Measurements from ENCODE around the gene LRRC4. TPM values are rescaled to one million over a fixed set of nuclear protein-coding genes. Genes with fewer than 3 reads are reported as not detected.

LRRC4 gene
- total RNA-seq, 2 experiments from 2014 or later = not detected

DNA sequence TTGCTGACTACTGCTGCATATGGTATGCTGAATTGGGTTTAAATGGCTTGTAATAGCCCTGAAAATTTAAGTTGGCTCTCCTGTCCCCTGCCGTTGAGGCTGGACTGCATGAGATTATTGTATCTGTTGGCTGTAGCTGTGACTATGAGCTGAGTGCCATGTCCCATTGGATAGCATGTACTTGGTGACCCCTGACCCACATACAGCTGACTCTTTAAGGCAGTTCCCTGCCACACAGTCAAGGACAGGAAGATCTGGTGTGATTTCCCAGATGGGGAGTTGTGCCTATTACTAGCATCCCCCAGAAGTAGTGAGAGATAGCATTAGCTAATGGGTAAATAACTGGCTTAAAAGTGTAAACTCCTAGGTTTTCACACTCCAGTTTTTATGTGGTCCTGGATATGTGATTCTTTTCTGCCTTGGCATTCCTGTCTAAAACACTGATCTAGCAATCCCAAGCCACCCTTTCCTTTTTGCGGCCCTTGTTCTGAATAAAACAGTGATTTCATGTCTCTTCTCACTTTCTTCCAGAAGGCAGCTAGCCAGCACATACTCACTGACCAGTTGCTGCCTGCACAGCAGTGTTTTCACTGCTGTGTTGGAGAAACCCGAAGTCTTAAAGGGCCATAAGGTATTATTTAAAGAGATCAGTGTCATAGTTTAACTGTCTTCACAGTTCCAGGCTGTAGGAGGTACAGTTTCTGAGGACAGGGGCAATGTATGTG, 35.9 kb downstream of the LRRC4 start:
- no peak for DNase-seq
- H3K27me3 Mint-ChIP-seq = no peaks in the 10 kb centered on the region
- H3K36me3 Mint-ChIP-seq (ENCODE audit: low read depth) = peaks cover 17% of the 10 kb centered on the region
- H3K4me1 Mint-ChIP-seq = no peaks in the 10 kb centered on the region
- H3K27ac Mint-ChIP-seq = no peak overlapping the region
- ChIA-PET POLR2A (no interaction called here), CTCF (interaction anchor here (0.6 to 0.8 kb wide), 2 partner anchors 46 to 138 kb away, joined by 3 read pairs; no protein-coding TSS in a partner anchor)
- no peaks in the 10 kb centered on the region for H3K9me3 Mint-ChIP-seq
- H3K4me3 Mint-ChIP-seq = no peak overlapping the region

- no peak for DNase-seq
- ChIA-PET POLR2A (no interaction called here), CTCF (no interaction called here)
- Mint-ChIP-seq H3K27ac (no peak overlapping the region), H3K36me3 (ENCODE audit: low read depth) (peaks cover 17% of the 10 kb centered on the region), H3K27me3 (no peaks in the 10 kb centered on the region), H3K4me3 (no peak overlapping the region), H3K9me3 (no peaks in the 10 kb centered on the region), H3K4me1 (no peaks in the 10 kb centered on the region)
Measured at GRCh38 chr7:127993987-127994386, 37.2 kb downstream of the LRRC4 start.

- ChIA-PET CTCF (interaction anchor here (1.1 kb wide), 1 partner anchor 13 kb away, joined by 4 read pairs; no protein-coding TSS in a partner anchor), POLR2A (no interaction called here)
- Mint-ChIP-seq H3K27ac (no peak overlapping the region), H3K36me3 (ENCODE audit: low read depth) (peaks cover 17% of the 10 kb centered on the region), H3K4me1 (no peaks in the 10 kb centered on the region), H3K4me3 (no peak overlapping the region), H3K9me3 (no peaks in the 10 kb centered on the region), H3K27me3 (no peaks in the 10 kb centered on the region)
- DNase-seq = no peak
Measured at GRCh38 chr7:127993317-127993716, 37.9 kb downstream of the LRRC4 start.

DNA sequence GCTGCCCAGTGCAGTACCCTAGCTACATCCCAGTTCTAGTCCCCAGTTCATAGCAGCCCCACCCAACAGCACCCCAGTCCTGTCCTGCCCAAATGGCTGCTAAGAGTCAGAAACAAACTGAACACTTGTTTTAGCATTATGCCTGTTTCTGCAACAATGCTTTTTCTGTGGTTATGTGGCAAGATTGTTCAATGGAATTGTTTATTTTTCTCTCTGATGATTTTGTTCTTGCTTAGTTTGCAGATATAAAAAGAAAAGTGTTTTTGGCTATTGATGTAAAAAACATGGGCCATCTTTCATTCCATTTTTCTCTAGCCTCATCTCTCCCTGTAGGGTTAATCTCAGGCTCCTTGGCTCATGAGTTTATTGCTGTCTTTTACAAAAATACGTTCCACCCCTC, 42.5 kb downstream of the LRRC4 start:
- Mint-ChIP-seq H3K9me3 (no peaks in the 10 kb centered on the region), H3K4me1 (no peaks in the 10 kb centered on the region)
- DNase-seq = no peak

DNA sequence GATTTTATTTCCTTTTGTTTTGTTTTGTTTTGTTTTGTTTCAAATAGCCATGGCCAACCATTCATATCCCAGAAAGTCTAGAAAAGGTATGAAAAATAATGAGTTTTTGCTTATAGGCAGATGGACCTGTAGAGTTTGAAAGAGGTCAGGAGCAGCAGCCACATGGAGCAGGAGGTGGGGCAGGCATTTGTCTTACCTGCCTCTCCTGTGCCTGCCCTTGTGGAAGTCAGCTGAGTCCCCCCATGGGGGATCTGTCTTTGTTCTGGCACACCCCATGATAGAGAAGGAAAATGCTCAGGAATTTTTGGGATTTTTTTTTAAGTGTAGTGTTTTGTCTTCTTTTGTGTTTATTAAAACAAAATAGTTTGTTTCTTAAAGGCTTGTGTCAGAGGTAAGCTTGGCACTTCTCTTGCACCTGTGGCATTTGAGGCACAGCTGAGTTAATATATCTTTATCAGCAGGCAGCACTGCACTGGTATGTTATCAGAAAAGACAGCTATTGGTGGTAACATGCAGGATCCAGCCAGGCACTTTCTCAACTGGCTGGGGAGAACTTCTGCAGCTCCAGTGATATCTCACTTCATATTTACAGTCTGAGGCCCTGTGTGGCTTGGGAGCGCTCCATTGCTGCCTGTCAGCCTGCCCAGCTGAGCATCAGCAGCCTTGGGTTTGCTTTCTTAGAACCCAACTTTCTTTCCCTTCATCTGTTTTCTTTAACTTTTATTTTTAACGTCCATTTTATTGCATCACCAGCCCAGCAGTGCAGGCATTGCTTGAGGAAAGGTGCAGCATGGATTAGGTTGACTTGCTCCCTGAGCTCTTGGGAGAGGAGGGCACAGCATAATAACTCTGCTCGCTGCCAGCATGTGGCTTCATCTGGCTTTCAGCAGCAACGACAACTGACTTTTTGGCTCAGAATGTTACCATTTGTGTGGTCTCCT, 44.4 kb downstream of the LRRC4 start:
- Mint-ChIP-seq H3K36me3 (ENCODE audit: low read depth) (peaks cover 10% of the 10 kb centered on the region), H3K4me1 (peaks cover 5% of the 10 kb centered on the region), H3K9me3 (no peaks in the 10 kb centered on the region), H3K4me3 (no peak overlapping the region), H3K27ac (no peak overlapping the region), H3K27me3 (no peaks in the 10 kb centered on the region)
- CTCF ChIA-PET = interaction anchor here (1.0 to 1.3 kb wide), 2 partner anchors 19 to 51 kb away, joined by 3 to 5 read pairs; no protein-coding TSS in a partner anchor
- DNase-seq = no peak
- POLR2A ChIA-PET = no interaction called here

More for the DNA sequence above, 42.5 kb downstream of the LRRC4 start:
- Mint-ChIP-seq H3K4me3 (no peak overlapping the region), H3K27ac (no peak overlapping the region), H3K36me3 (ENCODE audit: low read depth) (peaks cover 20% of the 10 kb centered on the region), H3K27me3 (no peaks in the 10 kb centered on the region)
- ChIA-PET CTCF (interaction anchor here (1.0 kb wide), 1 partner anchor 78 kb away, joined by 3 read pairs; no protein-coding TSS in a partner anchor), POLR2A (no interaction called here)

GRCh38 chr7:127983804-127984332, 47.4 kb downstream of the LRRC4 start:
- Mint-ChIP-seq H3K27me3 (no peaks in the 10 kb centered on the region), H3K4me3 (no peak overlapping the region), H3K4me1 (peaks cover 14% of the 10 kb centered on the region), H3K9me3 (peaks cover 6% of the 10 kb centered on the region), H3K36me3 (ENCODE audit: low read depth) (peaks cover 10% of the 10 kb centered on the region), H3K27ac (no peak overlapping the region)
- ChIA-PET CTCF (no interaction called here), POLR2A (no interaction called here)
- no peak for DNase-seq

DNA sequence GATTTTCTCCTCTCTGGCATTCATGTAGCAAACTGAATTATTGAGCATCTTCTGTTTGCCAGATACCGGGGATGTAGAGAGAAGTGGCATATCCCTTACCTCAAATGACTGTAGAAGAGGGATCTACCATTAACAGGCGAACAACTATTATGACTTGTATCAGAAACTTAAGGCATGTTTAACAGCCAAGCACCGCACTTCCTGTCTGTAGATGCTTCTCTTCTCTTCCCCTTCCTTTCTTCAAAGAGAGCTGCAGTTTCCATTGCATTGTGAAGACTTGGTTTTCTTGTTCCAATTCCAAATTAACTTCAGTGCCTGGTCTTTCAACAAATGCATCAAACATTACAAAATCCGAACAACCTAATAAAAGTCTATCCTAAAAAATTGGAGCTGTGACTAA, 49.3 kb downstream of the LRRC4 start:
- no peaks in the 10 kb centered on the region for H3K27me3 Mint-ChIP-seq
- peak overlapping the region; percentile 4 for H3K27ac Mint-ChIP-seq

DNA sequence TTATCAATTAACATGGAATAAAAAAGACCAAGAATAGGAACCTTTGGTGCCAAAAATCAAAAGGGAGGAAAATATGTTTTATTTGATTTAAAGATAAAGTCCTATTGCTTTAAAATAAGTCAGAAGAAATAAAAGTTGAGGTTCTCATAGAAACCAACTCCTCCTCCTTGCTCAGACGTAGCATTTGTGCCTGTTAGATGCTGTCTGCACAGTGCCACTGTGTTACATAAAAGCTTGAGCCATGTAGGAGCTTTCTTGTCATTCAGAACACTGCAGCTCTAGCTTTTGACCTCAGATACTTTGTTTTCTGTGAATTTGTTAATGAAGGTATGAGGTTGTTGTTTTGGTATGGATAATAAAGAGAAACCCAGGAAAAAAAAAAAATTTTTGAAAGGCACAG, 50.3 kb downstream of the LRRC4 start:
- POLR2A ChIA-PET = no interaction called here
- CTCF ChIA-PET = interaction anchor here (0.6 to 1.2 kb wide), 2 partner anchors 60 to 273 kb away, joined by 3 to 4 read pairs; no protein-coding TSS in a partner anchor
- Mint-ChIP-seq H3K27me3 (no peaks in the 10 kb centered on the region), H3K4me3 (no peak overlapping the region), H3K36me3 (ENCODE audit: low read depth) (peaks cover 33% of the 10 kb centered on the region), H3K9me3 (peaks cover 24% of the 10 kb centered on the region), H3K27ac (no peak overlapping the region), H3K4me1 (peaks cover 14% of the 10 kb centered on the region)
- no peak for DNase-seq

More for the DNA sequence above, 49.3 kb downstream of the LRRC4 start:
- Mint-ChIP-seq H3K4me1 (peaks cover 14% of the 10 kb centered on the region), H3K36me3 (ENCODE audit: low read depth) (peaks cover 27% of the 10 kb centered on the region), H3K4me3 (no peak overlapping the region), H3K9me3 (peaks cover 21% of the 10 kb centered on the region)
- ChIA-PET CTCF (no interaction called here), POLR2A (no interaction called here)
- no peak for DNase-seq

DNA sequence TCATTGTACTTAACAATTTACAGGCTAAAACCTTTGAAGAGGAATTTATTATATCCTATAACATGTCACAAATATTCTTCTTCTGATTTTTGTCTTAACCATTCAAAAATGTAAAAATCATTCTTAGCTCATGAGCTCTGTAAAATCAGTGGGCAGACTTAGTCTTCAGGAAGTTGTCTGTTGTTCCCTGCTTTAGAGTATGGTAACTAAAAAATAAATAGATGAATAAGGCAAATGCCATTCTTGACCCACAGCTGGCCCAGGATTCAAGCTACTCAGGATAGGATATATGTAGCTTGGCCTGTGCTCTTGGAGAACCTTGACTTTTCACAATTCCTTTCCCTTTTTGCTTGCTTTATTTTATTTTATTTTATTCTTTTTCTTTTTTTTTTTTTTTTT, 51.5 kb downstream of the LRRC4 start:
- H3K27me3 Mint-ChIP-seq = no peaks in the 10 kb centered on the region
- H3K9me3 Mint-ChIP-seq = peaks cover 24% of the 10 kb centered on the region
- ChIA-PET CTCF (no interaction called here), POLR2A (no interaction called here)
- H3K36me3 Mint-ChIP-seq (ENCODE audit: low read depth) = peaks cover 42% of the 10 kb centered on the region
- peaks cover 14% of the 10 kb centered on the region for H3K4me1 Mint-ChIP-seq
- H3K27ac Mint-ChIP-seq = no peak overlapping the region
- H3K4me3 Mint-ChIP-seq = no peak overlapping the region
- DNase-seq = no peak

DNA sequence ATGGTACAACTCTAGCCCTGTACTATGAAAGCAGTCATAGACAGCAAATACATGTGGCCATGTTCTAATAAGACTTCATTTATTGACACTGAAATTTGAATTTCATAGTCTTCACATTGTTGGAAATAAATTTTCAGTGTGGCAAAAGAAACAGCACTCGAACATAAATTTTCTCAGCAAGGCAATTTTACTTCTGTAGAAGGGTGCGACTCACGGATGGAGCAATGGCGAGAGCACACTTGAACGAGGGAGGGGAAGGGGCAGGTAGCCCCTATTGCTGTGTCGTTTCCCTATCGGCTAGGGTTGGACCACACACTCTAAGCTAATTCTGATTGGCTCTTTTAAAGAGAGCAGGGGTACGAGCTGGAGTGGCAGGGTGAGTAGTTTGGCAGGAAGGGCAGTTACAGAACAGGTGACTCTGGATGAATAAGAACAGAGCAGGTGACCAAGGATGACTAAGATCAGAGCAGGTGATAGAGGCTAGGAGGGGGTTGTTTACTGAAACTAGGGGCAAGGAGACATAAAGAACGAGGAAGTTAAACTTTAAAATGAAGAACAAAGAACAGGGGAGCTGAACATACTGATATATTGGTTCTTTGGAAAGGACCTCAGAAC, 52.0 kb downstream of the LRRC4 start:
- H3K9me3 Mint-ChIP-seq = peaks cover 24% of the 10 kb centered on the region
- peaks cover 42% of the 10 kb centered on the region for H3K36me3 Mint-ChIP-seq (ENCODE audit: low read depth)

GRCh38 chr7:127978421-127978820, 52.8 kb downstream of the LRRC4 start:
- peaks cover 42% of the 10 kb centered on the region for H3K36me3 Mint-ChIP-seq (ENCODE audit: low read depth)

More for the DNA sequence above, 52.0 kb downstream of the LRRC4 start:
- ChIA-PET POLR2A (no interaction called here), CTCF (no interaction called here)
- Mint-ChIP-seq H3K27ac (no peak overlapping the region), H3K4me3 (no peak overlapping the region), H3K27me3 (no peaks in the 10 kb centered on the region), H3K4me1 (peaks cover 14% of the 10 kb centered on the region)
- no peak for DNase-seq

More at GRCh38 chr7:127978421-127978820, 52.8 kb downstream of the LRRC4 start:
- Mint-ChIP-seq H3K4me1 (peaks cover 14% of the 10 kb centered on the region), H3K27ac (no peak overlapping the region), H3K27me3 (no peaks in the 10 kb centered on the region), H3K4me3 (no peak overlapping the region), H3K9me3 (peaks cover 24% of the 10 kb centered on the region)
- ChIA-PET POLR2A (no interaction called here), CTCF (no interaction called here)
- DNase-seq = no peak
